Brain microvascular endothelial cell (primary cell): ENCODE results near the gene CARTPT.

Source experiments
- DNase-seq: peaks from one replicate; pipeline ENCODE4 v3.0.0-alpha.2; 2020
- H3K27ac ChIP-seq: fragments of 250-450 bp; sonication (Bioruptor Pico); 2 replicates; pipeline ENCODE4 v1.5.1; 2020; ENCODE audit warnings: mild to moderate bottlenecking, moderate library complexity
- H3K27me3 ChIP-seq: fragments of 250-450 bp; sonication (Bioruptor Pico); replicated peaks from 2 replicates; pipeline ENCODE4 v1.5.1; 2020; ENCODE audit warnings: mild to moderate bottlenecking
- H3K36me3 ChIP-seq: fragments of 250-450 bp; sonication (Bioruptor Pico); replicated peaks from 2 replicates; pipeline ENCODE4 v1.5.1; 2020; ENCODE audit warnings: mild to moderate bottlenecking
- H3K4me3 ChIP-seq: 2 replicates; pipeline ENCODE4 v1.5.1; 2011; ENCODE audit warnings: low read depth, mild to moderate bottlenecking, control low read depth, low read length, moderate library complexity
- CTCF ChIP-seq: IDR thresholded peaks from 2 replicates; pipeline ENCODE4 v1.5.1; 2011; ENCODE audit warnings: low read depth, mild to moderate bottlenecking, moderate library complexity, low read length, control low read depth, inconsistent platforms; ENCODE audit errors: missing control alignments
- in situ Hi-C: cut with HindIII; loops from 2 replicates; pipeline ENCODE4 v1.10.0; 2017; ENCODE audit warnings: low sequenced_read_pairs, low pct_ligation_motif_present

Gene CARTPT

GRCh38 chr5:71700803-71701202 lies 18.3 kb upstream of the CARTPT start:
- Histone ChIP-seq H3K27ac (no peak overlapping the region), H3K4me3 (no peak overlapping the region), H3K27me3 (no peaks in the 10 kb centered on the region), H3K36me3 (no peaks in the 10 kb centered on the region)
- no peak for DNase-seq
- in situ Hi-C loops = no loop called here
- TF ChIP-seq CTCF = no peak

- no peak for DNase-seq
- H3K36me3 ChIP-seq = no peaks in the 10 kb centered on the region
- H3K27me3 ChIP-seq = no peaks in the 10 kb centered on the region
- no peak overlapping the region for H3K4me3 ChIP-seq
- H3K27ac ChIP-seq = no peak overlapping the region
- in situ Hi-C loops = no loop called here
- TF ChIP-seq CTCF = no peak
Measured at GRCh38 chr5:71701407-71701806, 17.7 kb upstream of the CARTPT start.

DNA sequence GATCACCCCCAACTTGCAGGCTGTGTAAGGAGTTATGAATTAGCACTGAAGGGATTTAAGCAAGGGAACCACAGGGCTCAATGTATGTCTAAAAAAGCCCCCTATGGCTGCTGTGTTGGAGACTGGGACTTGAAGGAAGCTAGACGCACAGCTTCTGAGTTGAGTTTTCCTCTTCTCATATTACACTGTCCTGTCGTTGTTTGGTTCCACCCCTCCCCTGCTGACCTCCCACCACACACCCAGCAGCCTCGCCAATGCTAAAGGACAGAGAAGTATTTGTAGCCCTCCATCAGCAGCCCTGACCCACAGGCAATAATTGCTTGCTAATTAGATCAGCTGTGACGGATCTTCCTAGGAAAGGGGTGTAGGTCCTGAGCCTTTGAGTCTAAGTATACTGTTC lies 15.1 kb upstream of the CARTPT start:
- H3K27ac ChIP-seq = no peak overlapping the region
- peaks cover 7% of the 10 kb centered on the region for H3K27me3 ChIP-seq
- in situ Hi-C loops = no loop called here
- no peaks in the 10 kb centered on the region for H3K36me3 ChIP-seq
- TF ChIP-seq CTCF = no peak
- no peak for DNase-seq
- no peak overlapping the region for H3K4me3 ChIP-seq

GRCh38 chr5:71705421-71705820 lies 13.7 kb upstream of the CARTPT start:
- no peak overlapping the region for H3K27ac ChIP-seq
- in situ Hi-C loops = no loop called here
- H3K4me3 ChIP-seq = no peak overlapping the region
- H3K36me3 ChIP-seq = no peaks in the 10 kb centered on the region
- peaks cover 10% of the 10 kb centered on the region for H3K27me3 ChIP-seq
- TF ChIP-seq CTCF = no peak
- no peak for DNase-seq

DNA sequence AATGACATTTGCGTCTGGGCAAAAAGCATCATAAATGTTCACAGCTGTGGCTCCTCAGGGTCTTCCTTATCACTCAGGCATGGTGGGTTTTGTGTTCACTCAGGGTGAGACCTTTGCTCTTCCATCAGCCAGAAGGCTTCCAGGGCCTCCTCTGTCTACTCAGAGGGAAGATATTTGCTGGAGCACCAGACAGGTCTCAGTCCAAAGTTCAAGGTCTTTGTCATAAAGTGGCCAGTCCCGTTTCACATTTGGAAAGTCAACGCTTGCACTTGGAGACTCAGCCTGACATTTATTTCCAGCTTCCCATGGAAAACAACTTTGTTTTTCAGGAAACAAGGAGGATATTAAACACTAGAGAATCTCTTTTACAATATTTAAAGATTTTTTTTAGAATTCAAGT lies 12.2 kb upstream of the CARTPT start:
- Histone ChIP-seq H3K36me3 (no peaks in the 10 kb centered on the region), H3K27ac (no peak overlapping the region), H3K27me3 (peaks cover 10% of the 10 kb centered on the region), H3K4me3 (no peak overlapping the region)
- in situ Hi-C loops = no loop called here
- no peak for DNase-seq
- no peak for TF ChIP-seq CTCF

DNA sequence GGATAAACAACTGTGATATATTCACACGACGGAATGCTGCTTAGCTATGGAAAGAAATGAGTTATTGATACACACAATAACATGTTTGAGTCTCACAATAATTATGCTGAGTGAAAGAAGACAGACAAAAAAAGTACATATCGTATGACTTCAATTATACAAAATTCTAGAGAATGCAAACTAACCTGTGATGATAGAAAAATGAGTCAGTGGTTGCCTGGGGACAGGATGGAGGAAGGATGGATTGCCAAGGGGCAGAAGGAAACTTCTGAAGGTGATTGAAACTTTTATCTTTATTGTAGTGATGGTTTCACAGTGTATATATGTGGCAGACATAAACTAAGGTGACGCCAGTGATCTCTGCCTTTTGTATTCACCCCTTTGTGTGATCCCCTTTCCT lies 7.5 kb upstream of the CARTPT start:
- H3K4me3 ChIP-seq = no peak overlapping the region
- in situ Hi-C loops = no loop called here
- H3K27ac ChIP-seq = no peak overlapping the region

More for the DNA sequence above, 7.5 kb upstream of the CARTPT start:
- Histone ChIP-seq H3K27me3 (peaks cover 12% of the 10 kb centered on the region), H3K36me3 (no peaks in the 10 kb centered on the region)
- no peak for DNase-seq
- TF ChIP-seq CTCF = no peak
